ENCODE results near the gene MBNL2. TPM values are rescaled to one million over a fixed set of nuclear protein-coding genes. Genes with fewer than 3 reads are reported as not detected.

The MBNL2 gene
- total RNA-seq, 1 donor from 2014 or later: 16.9 TPM

DNA sequence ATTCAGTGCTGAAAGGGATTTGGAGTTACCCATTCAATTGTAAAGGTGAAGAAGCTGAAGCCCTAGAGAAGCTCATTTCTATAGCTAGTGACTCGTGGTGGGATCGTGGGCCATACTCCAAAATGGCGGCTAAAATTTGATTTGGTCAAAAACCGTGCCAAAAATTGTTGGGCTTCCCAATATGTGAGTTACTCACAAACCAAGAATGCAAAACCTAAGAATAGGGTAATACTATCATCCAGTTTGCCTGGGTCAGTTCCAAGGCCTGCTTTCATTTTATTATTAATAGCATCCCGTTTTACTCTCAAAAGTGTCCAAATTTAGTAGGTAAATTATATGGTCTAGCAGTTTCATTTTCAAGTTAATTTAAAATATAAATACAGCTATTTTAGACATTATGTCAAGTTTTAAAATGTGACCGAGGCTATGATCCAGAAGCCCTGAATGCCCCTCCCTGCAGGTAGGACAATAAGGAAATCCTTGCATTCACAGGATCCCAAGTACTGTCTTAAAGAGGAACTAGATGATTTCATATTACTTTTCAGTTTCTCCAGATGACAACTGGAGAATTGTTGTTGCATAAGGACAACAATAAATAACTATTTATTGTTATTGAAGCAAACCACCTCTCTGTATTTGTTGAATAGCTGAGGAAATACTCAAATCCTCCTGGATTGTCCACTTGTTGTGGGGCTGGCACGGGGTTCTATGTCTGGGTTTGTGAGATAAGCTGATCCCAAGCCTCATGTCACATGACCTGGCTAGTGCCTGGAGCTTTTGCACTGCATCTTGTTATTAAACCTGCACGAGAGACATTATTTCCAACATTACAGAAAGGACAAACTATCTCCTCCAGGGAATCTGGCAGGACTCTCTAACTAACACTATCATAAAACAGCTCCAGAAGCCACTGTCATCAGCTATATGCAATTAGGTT, 200.3 kb downstream of the MBNL2 start:
- TF ChIP-seq, protein P1, sequence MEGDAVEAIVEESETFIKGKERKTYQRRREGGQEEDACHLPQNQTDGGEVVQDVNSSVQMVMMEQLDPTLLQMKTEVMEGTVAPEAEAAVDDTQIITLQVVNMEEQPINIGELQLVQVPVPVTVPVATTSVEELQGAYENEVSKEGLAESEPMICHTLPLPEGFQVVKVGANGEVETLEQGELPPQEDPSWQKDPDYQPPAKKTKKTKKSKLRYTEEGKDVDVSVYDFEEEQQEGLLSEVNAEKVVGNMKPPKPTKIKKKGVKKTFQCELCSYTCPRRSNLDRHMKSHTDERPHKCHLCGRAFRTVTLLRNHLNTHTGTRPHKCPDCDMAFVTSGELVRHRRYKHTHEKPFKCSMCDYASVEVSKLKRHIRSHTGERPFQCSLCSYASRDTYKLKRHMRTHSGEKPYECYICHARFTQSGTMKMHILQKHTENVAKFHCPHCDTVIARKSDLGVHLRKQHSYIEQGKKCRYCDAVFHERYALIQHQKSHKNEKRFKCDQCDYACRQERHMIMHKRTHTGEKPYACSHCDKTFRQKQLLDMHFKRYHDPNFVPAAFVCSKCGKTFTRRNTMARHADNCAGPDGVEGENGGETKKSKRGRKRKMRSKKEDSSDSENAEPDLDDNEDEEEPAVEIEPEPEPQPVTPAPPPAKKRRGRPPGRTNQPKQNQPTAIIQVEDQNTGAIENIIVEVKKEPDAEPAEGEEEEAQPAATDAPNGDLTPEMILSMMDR (conservative IDR thresholded peaks at IDR 0.05): no peak
- Mint-ChIP-seq H3K36me3 (ENCODE audit: low read depth) (no peaks in the 10 kb centered on the region), H3K4me1 (no peaks in the 10 kb centered on the region), H3K4me3 (no peak overlapping the region), H3K9me3 (no peaks in the 10 kb centered on the region), H3K27ac (ENCODE audit: unreplicated experiment) (no peak overlapping the region), H3K27me3 (ENCODE audit: low read depth) (no peaks in the 10 kb centered on the region)
- DNase-seq (ENCODE audit: low read depth, low spot score): no peak

DNA sequence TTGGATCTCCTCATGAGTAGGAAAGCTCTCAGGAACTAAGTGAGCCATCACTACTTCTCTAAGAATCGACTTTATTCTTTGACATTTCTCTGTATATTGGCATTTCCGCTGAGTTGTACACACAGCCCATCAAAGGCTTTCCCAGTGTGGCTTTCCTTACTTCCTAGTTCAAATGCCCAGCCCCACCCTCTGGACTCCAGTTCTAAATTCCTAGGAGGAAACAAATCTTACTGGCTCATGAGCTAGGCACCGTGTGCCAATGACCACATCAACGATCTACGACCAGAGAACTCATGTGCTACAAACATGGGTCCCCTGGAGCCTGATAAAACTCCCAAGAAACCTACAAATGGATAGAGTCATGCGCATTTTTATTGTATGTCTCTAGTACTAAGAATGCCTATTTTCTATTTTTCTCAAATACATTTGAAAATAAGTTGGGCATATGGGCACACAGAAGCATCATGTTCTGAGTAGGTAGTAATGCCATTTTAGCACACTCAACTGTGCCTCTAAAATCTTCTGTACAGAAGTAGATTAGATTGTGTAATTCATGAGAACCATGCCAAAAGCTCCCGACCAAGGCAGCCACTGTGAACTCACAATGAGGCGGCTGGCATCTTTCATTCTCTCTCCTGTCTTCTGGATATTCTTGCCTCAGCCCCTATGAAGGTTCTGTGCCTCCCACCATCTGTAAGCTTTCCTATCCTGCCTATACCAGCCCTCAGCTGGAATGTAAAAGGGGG, 201.3 kb downstream of the MBNL2 start:
- Mint-ChIP-seq H3K9me3 (no peaks in the 10 kb centered on the region), H3K27me3 (ENCODE audit: low read depth) (no peaks in the 10 kb centered on the region), H3K4me1 (no peaks in the 10 kb centered on the region), H3K4me3 (no peak overlapping the region), H3K27ac (ENCODE audit: unreplicated experiment) (no peak overlapping the region), H3K36me3 (ENCODE audit: low read depth) (no peaks in the 10 kb centered on the region)
- TF ChIP-seq, protein P1 (conservative IDR thresholded peaks at IDR 0.05): no peak
- DNase-seq (ENCODE audit: low read depth, low spot score): no peak

DNA sequence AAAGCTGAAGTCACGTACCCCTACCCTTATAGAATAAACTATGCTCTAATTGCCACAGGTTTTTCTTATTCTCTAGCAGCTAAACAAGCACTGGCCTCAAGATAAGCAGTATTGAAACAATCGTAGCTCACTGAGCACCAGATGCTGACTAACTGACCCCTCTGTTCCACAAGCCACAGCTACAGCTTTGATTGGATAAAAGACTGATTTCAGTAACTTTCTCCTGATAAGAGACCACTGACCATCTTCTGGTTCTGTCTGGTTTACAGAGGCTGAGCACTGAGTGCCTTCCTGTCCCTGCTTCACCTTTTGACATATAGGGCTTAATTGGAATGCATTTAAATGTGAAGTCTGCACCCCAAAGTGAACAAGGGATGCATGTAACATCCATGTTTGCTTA, 203.5 kb downstream of the MBNL2 start:
- no peaks in the 10 kb centered on the region for H3K36me3 Mint-ChIP-seq (ENCODE audit: low read depth)
- H3K27ac Mint-ChIP-seq (ENCODE audit: unreplicated experiment): no peak overlapping the region
- H3K4me3 Mint-ChIP-seq: no peak overlapping the region
- TF ChIP-seq, protein P1 (conservative IDR thresholded peaks at IDR 0.05): no peak
- no peaks in the 10 kb centered on the region for H3K9me3 Mint-ChIP-seq
- peaks cover 11% of the 10 kb centered on the region for H3K4me1 Mint-ChIP-seq
- DNase-seq (ENCODE audit: low read depth, low spot score): no peak
- H3K27me3 Mint-ChIP-seq (ENCODE audit: low read depth): no peaks in the 10 kb centered on the region

DNA sequence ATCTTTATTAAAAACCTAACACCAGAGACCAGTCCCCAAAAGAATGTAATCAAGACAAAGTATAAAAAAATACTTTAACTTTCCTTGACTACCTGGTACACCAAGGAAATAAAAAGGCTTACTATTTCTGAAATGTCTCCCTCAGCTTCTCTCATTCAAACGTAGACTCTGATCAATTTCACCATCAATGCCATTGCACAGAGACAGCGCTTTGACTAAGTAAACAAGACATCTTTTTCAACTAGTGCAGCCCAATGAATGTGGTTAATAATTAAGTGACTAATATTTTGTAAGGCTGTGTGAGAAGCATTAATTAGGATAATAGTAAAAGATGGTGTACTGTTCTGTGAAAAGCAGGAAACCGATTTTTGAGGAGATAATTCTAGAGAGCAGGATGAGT, 204.6 kb downstream of the MBNL2 start:
- H3K36me3 Mint-ChIP-seq (ENCODE audit: low read depth): no peaks in the 10 kb centered on the region
- no peak overlapping the region for H3K4me3 Mint-ChIP-seq
- no peaks in the 10 kb centered on the region for H3K27me3 Mint-ChIP-seq (ENCODE audit: low read depth)
- H3K27ac Mint-ChIP-seq (ENCODE audit: unreplicated experiment): no peak overlapping the region
- H3K9me3 Mint-ChIP-seq: no peaks in the 10 kb centered on the region
- H3K4me1 Mint-ChIP-seq: peaks cover 18% of the 10 kb centered on the region
- TF ChIP-seq, protein P1 (conservative IDR thresholded peaks at IDR 0.05): no peak
- DNase-seq (ENCODE audit: low read depth, low spot score): no peak

DNA sequence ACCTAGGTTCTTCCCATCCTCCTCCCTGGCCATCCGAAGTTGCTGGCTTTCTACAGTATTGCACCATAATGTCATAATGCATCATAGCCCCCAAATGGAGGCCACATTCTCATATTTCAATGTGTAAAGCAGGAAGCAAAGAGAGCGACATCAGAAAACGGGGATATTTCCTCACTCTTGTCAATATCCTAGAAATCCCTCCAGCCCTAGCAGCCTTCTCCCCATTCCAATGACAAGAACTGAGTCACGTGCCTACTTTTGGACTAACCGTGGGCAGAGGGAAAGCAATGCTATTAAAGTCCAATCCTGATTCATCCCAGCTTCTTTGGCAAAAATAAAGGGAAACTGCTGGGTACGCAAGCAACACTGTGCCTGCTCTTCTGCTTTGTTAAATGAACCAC, 207.5 kb downstream of the MBNL2 start:
- Mint-ChIP-seq H3K4me1 (peaks cover 33% of the 10 kb centered on the region), H3K27ac (ENCODE audit: unreplicated experiment) (no peak overlapping the region), H3K36me3 (ENCODE audit: low read depth) (no peaks in the 10 kb centered on the region), H3K9me3 (no peaks in the 10 kb centered on the region), H3K4me3 (no peak overlapping the region), H3K27me3 (ENCODE audit: low read depth) (no peaks in the 10 kb centered on the region)
- TF ChIP-seq, protein P1 (conservative IDR thresholded peaks at IDR 0.05): no peak
- DNase-seq (ENCODE audit: low read depth, low spot score): no peak

All from neural crest cell (in vitro differentiated cells).